ENCODE measurements around the gene PHKA2.

PHKA2 gene

DNA sequence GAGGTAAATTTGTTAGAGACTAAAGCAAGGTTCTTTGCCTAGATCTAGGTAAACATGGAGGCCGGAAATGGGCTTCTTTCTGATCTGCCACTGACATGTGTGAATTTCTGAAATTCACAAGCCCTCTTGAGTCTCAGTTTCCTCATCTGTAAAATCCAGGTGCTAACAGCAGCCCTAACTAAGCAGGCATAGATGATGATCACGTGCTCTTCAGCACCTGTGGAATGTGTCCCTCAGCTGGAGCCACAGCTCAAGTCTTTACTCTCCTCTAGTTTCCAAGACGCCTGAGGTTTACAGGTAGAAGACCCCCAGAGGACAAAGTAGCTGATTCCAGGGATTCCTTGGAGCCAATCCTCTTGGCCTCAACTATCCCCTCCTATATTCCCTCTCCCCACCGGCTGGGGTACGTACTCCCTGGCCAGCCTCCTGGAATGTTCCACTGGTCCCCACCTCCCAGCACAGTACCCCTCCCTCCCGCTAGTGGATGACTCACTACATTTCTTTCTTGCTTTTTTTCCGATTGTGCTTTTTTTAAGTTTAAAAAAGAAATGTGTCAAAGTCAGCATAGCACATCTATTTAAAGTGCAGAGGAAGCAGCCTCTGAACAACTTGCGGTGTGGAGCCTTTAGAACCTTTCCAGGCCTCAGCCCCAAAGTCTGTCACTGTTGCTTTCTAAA lies 98.4 kb downstream of the PHKA2 start:
- no peak for TF ChIP-seq CTCF (IDR thresholded peaks at IDR 0.05; ENCODE audit: low read depth, low read length, missing control alignments)
- no peak overlapping the region for H3K4me3 ChIP-seq (replicated peaks; ENCODE audit: low read depth, low read length)
- no peak for DNase-seq (ENCODE audit: extremely low read depth, low read depth)

DNA sequence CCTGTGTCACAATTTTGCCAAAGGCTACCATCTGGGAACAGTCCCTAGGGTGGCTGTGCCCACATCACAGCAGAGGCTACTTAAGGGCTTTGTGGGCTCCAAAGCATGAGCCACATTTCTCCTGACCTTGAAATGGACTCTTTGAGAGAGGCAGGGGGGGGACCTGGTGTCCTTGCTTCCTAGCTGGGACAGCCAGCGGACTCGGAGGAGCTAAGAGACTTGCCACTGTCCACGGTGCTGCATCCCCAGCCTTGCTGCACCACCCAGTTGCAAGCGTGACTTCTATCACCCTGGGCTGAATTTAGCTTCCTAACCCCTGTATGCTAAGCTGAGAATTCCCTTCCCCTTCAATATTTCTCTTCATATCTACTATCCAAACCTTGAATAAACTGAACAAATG lies 99.0 kb downstream of the PHKA2 start:
- H3K4me3 ChIP-seq (replicated peaks; ENCODE audit: low read depth, low read length): no peak overlapping the region
- DNase-seq (ENCODE audit: extremely low read depth, low read depth): no peak
- no peak for TF ChIP-seq CTCF (IDR thresholded peaks at IDR 0.05; ENCODE audit: low read depth, low read length, missing control alignments)

- TF ChIP-seq CTCF (IDR thresholded peaks at IDR 0.05; ENCODE audit: low read depth, low read length, missing control alignments): no peak
- no peak overlapping the region for H3K4me3 ChIP-seq (replicated peaks; ENCODE audit: low read depth, low read length)
- DNase-seq (ENCODE audit: extremely low read depth, low read depth): no peak
Measured at GRCh38 chrX:18883961-18884765, 99.8 kb downstream of the PHKA2 start.

DNA sequence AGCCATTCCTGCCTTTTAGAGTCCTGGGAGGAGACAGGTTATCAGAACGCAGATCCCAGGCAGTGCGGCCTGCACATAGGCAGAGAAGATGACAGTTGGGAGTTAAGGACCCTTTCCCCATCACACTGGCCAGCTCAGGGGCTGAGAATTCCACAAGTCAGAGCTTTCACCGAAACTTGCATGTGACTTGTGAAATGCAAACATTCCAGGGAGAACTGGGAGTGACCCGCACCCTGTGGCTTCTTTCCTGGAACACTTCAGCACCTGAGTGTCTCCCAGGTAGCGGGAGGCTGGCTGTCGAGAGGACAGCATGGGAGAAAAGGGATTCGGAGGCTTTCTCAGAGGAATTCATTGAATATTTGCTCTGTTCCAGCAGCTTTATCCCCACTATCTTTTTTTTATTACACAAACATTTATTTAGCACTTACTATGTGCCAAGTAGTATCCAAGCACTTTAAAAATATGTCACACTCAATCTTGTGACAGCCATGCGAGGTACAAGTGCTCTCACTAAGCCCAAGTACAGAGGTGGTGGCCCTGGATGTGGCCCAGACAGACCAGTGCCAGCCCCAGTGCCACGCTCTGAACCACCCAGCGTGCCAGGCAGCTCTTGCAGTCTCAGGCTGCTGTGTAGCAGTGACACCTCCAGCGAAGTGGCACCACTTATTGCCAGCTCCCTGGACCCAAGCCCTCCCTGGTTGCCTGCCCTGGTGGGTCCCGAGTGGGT lies 100.5 kb downstream of the PHKA2 start:
- no peak overlapping the region for H3K4me3 ChIP-seq (replicated peaks; ENCODE audit: low read depth, low read length)
- no peak for DNase-seq (ENCODE audit: extremely low read depth, low read depth)
- no peak for TF ChIP-seq CTCF (IDR thresholded peaks at IDR 0.05; ENCODE audit: low read depth, low read length, missing control alignments)

DNA sequence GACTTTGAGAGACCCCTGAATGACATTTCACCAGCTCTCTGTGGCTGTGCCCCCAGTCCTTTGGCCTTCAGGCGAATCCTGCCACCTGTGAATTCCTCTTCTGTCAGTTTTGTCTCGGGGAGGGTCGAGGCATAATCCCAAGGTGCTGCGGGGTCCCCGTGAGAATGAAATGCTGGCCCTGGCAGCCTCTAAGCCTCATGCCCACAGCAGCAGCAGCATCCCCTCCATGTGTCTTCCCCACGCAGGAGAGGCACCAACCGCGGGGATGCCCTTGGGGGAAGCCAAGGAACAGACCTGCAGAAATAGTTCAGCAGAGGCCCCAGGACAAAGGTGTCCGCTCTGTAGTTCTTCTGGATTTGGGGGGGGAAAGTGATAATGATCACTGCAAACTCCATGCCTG lies 104.8 kb downstream of the PHKA2 start:
- H3K4me3 ChIP-seq (replicated peaks; ENCODE audit: low read depth, low read length): no peak overlapping the region
- TF ChIP-seq CTCF (IDR thresholded peaks at IDR 0.05; ENCODE audit: low read depth, low read length, missing control alignments): no peak

DNA sequence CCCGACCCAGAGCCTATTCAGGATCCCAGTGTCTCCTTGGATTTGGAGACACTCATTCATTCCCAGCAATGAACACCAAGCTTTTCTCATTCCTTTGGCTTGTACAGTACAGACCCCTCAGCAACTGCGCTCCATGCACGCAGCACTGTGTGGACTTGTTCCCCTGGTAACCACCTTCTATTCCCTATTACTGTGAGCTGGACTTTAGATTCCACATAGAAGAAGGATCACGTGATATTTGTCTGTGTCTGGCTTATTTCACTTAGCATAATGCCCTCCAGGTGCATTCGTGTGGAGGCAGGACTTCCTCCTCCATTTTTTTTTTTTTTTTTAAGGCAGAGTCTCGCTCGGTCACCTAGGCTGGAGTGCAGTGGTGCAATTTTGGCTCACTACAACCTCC lies 106.4 kb downstream of the PHKA2 start:
- TF ChIP-seq CTCF (IDR thresholded peaks at IDR 0.05; ENCODE audit: low read depth, low read length, missing control alignments): no peak
- no peak for DNase-seq (ENCODE audit: extremely low read depth, low read depth)
- H3K4me3 ChIP-seq (replicated peaks; ENCODE audit: low read depth, low read length): no peak overlapping the region

More for the DNA sequence above, 104.8 kb downstream of the PHKA2 start:
- DNase-seq (ENCODE audit: extremely low read depth, low read depth): no peak

All from HFF-Myc (cell line).